ENCODE measurements around the gene TOGARAM1. TPM values are rescaled to one million over a fixed set of nuclear protein-coding genes. Genes with fewer than 3 reads are reported as not detected.

The TOGARAM1 gene
- total and polyA plus RNA-seq, 2 donors (not counting 3 experiments of a cell fraction or from before 2014, with no cell fraction given), result 4.2 to 13.8 TPM

- FAIRE-seq (no peak), DNase-seq (ENCODE audit: low read depth, low spot score) (no peak)
- H3K9me3 ChIP-seq (replicated peaks; ENCODE audit: control insufficient read depth, insufficient read depth, low read length), result no peaks in the 10 kb centered on the region
- H3K27ac ChIP-seq (ENCODE audit: insufficient read depth, low read depth, low read length), result no peak overlapping the region
- H3K9me1 ChIP-seq (replicated peaks; ENCODE audit: control insufficient read depth, extremely low read depth, insufficient read depth, low read length), result no peaks in the 10 kb centered on the region
- peaks cover 4 to 48% of the 10 kb centered on the region in 2 experiments for H3K36me3 ChIP-seq (ENCODE audit: control insufficient read depth in 2 of 2, extremely low read depth in 1 of 2, insufficient read depth in 2 of 2, low read length in 2 of 2)
- dilution Hi-C loops (cut with MboI; ENCODE audit: extremely low pct_ligation_motif_present, low sequenced_read_pairs) (no loop called here), intact Hi-C loops (cut with micrococcal nuclease) (no loop called here)
- POLR2A ChIA-PET, result interaction anchor here (2.0 kb wide), 1 partner anchor 20 kb away, joined by 4 read pairs; the partner anchor contains the start of gene FKBP3
- H3K4me2 ChIP-seq (ENCODE audit: insufficient read depth, low read length), result no peak overlapping the region
- H3K9ac ChIP-seq (replicated peaks; ENCODE audit: extremely low read depth, insufficient read depth, low read length), result no peak overlapping the region
- BruUV-seq (replicated peaks), result no TSS peak
- TF ChIP-seq POLR2A (IDR thresholded peaks at IDR 0.05; ENCODE audit: low read depth, low read length) (no peak), CTCF (IDR thresholded peaks at IDR 0.05; ENCODE audit: extremely low read depth in 1 of 2, insufficient read depth in 1 of 2, low read depth in 1 of 2, low read length in 2 of 2) (no peak), EZH2 (IDR thresholded peaks at IDR 0.05; ENCODE audit: borderline replicate concordance, low read depth, low read length, severe bottlenecking) (no peak), FOS (IDR thresholded peaks at IDR 0.05; ENCODE audit: borderline replicate concordance, insufficient read depth, low read length) (no peak), JUN (IDR thresholded peaks at IDR 0.05; ENCODE audit: borderline replicate concordance, insufficient read depth, insufficient read length, low read depth) (no peak), MYC (IDR thresholded peaks at IDR 0.05; ENCODE audit: low read depth, low read length) (no peak), POLR2AphosphoS5 (IDR thresholded peaks at IDR 0.05; ENCODE audit: insufficient read depth, low read depth, low read length) (no peak), GATA2 (IDR thresholded peaks at IDR 0.05; ENCODE audit: insufficient read depth, insufficient read length, low read depth, low read length) (no peak), MAX (IDR thresholded peaks at IDR 0.05; ENCODE audit: insufficient read depth, insufficient read length) (no peak)
- no peaks in the 10 kb centered on the region for H4K20me1 ChIP-seq (replicated peaks; ENCODE audit: control insufficient read depth, extremely low read depth, insufficient read depth, low read length)
- H3K27me3 ChIP-seq (ENCODE audit: control insufficient read depth in 2 of 2, insufficient read depth in 2 of 2, low read length in 2 of 2), result no peaks in the 10 kb centered on the region
- H3K4me1 ChIP-seq (ENCODE audit: control insufficient read depth, extremely low read depth, insufficient read depth, low read length), result peaks cover 14% of the 10 kb centered on the region
- CTCF ChIA-PET, result interaction anchor here (1.1 to 3.3 kb wide), 4 partner anchors 14 to 201 kb away, joined by 3 to 15 read pairs (median 6); partner anchors contain the start of gene FKBP3
- H2AFZ ChIP-seq (ENCODE audit: low read depth, low read length), result no peak overlapping the region
- peaks cover 8% of the 10 kb centered on the region for H3K79me2 ChIP-seq (ENCODE audit: control insufficient read depth, insufficient read depth, low read length)
- H3K4me3 ChIP-seq (replicated peaks in 1 of 3; ENCODE audit: insufficient read depth in 1 of 3, low read depth in 1 of 3, low read length in 3 of 3), result no peak overlapping the region
Observed at GRCh38 chr14:45114327-45114726, 152.3 kb downstream of the TOGARAM1 start.

All from endothelial cell of umbilical vein (primary cell).